ENCODE data around the gene GNLY.
"Not testable (repeated sequence)": the region's sequence is repeated elsewhere in the genome, so short reads cannot be mapped to it uniquely, and the experiment has no call there.

The GNLY gene

DNA sequence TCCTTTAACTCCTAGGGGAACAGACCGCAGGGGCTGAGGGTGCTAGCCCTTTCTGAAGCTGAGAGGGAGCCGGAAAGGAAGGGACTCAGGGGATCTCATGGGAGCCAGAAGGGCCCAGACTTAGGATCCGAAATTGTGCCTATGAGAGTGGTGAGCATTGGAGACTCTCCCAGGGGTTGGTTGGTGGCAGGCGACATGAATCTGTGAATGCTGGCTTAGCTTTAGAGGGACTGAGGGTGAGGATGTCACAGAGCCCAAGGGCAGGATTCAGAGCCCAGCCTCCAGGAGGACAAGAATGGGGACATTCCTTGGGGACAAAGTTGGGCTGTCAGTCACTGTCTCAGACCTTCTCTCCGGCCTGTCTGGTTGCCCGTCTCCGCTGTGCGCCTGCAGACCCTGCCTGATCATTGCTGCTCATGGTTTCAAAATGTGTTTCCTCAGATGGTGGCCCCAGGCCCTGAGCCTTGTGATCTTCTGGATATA is 17.5 kb downstream of the GNLY start:
- FAIRE-seq = no peak

DNA sequence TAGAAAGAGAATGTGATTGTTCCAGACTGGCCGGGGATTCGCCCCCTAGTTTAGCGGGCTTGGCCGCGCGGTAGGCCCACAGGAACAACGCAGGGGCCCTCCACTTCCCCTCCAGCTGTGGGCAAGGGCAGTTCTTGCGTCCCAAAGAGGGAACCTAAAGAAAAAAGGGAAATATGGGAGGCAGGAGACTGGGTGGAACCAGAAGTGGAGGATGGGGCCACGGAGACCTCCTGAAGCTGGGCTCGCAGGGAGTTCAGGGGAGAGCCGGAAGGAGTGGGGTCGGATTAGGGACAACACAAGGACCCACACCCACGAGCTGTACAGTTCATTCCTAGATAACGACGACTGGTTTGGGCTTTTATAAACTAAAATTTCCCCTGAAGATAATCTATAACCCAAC is 18.2 kb downstream of the GNLY start:
- FAIRE-seq = no peak

DNA sequence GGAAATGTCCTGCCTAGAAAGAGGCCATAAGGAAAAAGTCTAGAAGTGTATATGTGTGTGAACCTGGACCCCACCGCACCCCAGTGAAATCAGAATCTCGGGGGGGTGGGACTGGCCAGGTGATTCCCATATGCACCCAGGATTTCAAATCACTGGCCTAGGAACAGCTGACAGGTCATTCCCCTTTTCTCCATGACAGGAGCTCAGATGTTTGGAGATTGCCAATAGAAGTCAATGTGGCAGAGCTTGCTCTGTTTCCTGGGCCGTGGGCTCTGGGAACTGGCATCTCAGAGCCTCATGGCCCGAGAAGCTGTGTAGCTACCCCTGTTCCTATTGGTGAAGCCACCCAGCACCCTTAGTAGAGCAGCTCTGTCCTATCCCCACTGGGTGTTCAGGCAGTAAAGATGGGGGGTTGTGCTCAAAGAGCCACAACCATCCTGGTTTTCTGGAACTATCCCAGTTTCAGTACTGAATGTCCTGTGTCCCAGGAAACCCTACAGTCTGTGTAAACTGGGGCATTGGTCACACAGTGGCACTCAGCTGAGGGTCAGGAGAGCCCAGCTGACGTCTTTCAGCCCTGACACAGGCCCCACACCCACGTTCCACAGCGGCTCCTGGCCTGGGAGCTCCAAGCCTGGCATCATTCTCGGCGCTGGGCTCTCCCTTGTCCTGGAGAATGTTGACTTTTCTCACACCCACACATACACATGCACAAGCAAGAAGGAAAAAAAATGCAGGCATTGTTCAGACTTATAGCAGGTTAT is 18.9 kb downstream of the GNLY start:
- FAIRE-seq = no peak

DNA sequence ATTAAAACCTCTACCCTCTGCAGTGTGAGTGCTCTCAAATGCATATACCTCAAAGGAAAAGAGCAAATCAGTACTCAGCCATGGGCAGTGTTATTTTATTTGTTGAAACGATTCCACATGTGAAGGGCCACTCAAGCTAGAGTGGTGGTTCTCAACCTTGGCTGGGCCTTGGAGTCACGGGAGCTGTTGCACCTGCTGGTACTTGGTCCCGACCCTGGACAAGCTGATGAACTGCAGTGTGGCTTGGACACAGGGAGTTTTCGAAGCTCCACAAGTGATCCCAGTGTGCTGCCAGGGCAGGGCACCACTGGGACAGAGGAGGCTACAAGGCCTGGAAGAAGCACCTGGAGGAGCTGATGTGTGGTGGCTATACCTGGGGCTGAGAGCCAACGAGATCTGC is 19.7 kb downstream of the GNLY start:
- FAIRE-seq = no peak

DNA sequence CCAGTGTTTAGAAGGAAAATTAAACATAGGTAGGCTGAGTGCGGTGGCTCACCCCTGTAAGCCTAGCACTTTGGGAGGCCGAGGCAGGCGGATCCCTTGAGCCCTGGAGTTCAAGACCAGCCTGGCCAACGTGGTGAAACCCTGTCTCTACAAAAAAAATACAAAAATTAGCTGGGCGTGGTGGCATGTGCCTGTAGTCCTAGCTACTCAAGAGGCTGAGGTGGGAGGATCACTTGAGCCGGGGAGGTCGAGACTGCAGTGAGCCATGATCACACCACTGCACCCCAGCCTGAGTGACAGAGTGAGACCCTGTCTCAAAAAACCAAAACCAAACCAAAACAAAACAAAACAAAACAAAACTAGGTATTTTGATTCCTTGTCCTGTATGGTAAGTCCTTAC is 20.3 kb downstream of the GNLY start:
- FAIRE-seq = not testable (repeated sequence)

DNA sequence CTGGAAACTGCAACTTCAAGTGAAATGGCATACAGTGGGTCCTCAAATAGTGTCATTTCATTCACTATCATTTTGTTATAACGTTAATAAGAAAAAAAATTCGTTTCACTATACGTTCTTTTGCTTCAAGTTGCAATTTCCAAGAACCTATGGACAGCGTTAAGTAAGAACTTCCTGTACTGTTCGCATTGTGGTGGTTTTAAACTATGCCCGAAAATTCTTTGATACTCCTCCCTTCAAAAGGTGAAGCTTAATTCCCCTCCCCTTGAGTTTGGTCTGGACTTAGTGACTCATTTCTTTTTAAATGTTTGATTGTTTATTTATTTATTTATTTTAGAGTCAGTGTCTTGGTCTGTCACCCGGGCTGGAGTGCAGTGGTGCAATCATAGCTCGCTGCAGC is 20.7 kb downstream of the GNLY start:
- FAIRE-seq = no peak

DNA sequence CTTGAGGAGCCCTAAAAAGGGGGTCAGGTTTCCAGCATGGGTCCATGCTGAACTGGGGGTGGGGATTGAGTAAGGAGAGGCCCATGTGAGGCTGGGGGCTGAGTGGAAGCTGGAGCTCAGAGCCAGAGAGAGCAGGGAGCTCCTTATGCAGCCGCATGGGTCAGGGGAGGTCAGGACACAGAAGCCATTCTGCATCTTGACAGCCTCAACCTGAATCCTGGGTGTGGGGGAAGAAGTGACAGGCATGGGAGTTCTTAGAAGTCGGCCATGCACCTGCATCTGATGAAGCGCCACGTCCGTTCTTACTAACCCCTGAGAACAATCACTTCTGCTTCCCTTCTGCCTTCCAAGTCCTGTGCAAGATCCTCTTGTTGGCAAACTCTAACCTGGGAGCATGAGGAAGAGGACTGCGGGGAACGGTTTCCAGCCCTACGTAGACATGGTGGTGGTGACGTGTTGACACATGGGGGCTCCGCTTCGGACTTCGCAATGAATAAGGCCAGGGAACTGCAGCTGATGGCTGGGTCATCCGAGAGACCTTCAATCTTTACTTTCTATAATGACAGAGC is 22.3 kb downstream of the GNLY start:
- FAIRE-seq = no peak

DNA sequence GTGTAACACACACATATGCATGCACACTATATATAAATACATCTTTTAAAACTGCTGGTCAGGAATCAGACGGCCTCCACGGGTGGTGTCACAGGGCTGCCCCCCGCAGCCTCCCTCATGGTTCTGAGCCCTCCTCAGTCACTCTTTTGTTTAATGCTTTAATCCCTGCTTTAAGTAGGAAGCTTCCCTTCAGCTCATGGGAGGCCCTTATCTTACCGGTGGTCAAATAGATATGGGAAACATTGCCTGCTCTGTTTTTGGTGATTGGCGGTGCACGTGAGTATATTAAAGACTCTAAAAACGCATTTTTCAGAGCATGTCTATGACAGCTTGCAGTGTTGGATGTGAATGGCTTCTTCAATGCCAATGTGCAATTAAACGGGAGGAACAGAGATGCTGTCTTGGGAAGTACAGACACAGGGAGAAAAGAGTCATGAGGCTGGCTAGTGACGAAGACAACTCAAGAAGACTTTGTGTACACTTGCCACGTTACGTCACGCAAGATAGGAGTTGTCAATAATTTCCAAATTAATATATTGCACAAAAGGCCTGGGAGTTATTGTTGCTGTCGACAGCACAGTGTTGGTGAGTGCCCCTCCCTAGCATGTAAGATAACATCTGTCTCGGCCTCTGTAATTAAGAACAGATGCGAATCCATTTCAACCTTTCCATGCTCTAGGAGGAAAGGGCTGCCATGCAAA is 23.3 kb downstream of the GNLY start:
- no peak for FAIRE-seq

DNA sequence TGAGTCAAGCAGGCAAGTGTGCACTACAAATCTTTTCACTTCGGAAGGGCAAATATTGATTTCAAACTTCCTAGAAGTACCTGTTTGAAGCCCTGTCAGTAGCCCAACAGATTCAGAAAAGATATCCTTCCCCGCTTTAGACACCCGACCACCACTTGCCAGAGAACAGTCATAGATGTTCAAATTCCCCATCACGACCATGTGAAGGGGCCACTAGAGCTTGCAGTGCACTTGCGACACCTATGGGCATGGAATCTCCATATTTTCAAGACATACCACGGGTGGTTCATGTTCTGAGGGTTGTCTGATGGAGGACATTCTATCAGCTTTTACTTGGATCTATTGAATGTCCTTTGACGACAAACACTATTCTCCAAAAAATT is 23.8 kb downstream of the GNLY start:
- no peak for FAIRE-seq

DNA sequence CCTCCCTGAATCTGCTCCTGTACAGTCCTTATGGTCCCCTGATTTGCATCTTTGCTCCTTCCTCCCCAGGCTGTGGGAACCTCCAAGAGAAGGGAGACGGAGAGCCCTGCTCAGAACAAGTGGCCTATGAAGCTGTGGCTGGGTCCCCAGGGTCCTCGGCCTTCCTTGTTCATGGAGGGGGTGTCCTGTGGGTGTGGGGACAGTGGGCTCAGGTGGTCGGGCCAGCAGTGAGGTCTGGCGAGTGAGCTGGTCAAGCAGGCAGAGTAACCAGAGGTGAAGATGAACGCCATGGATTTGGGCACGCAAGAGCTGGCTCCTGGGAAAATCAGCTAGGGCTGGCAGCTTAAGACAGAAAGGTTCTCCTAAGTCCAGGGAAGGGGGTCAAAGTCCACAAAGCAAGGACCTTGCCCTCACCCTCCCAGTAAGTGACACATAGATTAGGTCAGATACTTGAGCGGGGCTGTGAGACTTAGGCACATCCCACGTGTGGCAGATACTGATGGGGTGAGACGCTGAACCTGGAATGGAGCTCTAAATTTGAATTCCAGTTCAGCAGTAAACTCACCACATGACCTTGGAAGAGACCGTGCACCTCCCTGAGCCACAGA is 24.8 kb downstream of the GNLY start:
- FAIRE-seq = no peak

DNA sequence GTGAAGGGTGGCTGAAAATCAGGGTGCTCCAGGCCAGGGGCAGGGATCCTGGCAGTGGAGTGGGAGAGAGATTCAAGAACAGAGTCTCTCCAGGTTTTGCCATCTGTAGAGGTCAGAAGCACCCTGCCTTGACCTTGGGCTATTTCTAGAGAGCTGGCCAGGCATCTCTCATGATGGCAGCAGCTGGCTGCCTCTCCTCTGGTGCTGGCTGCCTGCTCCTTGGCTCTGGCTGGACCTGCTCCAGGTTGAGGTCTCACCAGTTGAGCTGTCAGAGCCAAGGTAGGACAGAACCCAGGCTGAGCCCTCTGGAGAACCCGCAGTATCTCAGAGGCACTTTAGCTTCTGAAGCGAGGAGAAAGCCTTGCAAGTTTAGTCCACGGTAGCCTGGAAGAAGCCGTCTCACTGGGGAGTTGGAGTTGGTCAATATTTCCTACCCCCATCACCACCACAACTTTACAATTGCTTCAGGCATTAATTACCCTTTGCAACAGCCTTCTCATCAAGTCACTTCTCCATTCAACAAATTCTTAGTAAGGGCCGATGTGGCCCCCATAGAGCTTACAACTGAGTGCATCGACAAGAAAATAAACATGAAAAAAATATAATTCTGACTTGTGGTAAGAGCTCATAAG is 25.6 kb downstream of the GNLY start:
- no peak for FAIRE-seq

DNA sequence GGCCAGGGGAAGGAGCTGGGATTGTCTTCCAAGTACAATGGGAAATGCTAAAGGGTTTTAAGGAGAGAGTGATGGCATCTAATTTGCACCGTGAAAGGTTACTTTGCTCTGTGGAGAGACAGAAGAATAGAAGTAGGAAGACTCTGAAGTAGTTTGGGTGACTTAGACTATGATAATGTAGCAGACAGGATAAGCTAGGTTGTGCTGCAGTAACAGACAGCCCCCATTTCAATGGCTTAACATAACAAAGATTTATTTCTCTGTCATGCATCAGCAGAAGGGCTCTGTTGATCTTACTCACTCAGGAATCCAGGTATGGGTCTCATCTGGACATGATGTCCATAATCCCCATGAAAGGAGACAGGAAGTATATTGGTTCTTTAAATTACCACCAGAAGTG is 26.4 kb downstream of the GNLY start:
- no peak for FAIRE-seq

DNA sequence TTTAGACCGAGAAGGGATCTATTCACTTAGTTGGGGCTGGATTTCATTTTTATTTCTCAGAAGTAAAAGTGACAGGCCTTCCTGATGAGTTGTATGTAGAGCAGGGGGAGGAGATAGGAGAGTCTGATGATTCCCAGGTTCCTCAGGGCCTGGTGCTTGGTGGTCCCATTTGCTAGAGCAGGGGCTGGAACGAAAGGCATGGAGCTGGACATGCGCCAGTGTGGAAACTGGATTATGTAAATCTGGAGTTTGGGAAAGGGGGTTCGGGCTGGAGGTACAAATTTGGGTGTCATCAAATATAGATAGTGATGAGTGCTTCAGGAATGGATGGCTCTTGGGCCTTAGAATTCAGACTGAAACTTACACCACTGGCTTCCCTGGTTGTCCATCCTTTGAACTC is 27.5 kb downstream of the GNLY start:
- no peak for FAIRE-seq

DNA sequence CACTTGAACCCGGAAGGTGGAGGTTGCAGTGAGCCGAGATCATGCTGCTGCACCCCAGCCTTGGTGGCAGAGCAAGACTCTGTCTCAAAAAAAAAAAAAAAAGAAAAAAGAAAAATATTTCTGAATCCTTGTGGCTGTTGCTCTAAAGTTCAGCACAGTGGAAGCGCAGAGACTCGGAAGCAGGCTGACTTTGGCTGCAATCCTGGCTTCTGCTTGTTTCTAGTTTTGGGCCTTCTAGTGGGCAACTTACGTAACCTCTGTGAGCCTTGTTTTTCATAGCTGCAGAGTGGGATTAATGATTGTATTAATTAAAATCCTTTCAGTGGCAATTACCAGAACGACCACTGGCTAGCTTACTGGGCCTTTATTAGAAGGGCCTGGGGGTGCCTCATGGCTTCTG is 28.4 kb downstream of the GNLY start:
- no peak for FAIRE-seq

DNA sequence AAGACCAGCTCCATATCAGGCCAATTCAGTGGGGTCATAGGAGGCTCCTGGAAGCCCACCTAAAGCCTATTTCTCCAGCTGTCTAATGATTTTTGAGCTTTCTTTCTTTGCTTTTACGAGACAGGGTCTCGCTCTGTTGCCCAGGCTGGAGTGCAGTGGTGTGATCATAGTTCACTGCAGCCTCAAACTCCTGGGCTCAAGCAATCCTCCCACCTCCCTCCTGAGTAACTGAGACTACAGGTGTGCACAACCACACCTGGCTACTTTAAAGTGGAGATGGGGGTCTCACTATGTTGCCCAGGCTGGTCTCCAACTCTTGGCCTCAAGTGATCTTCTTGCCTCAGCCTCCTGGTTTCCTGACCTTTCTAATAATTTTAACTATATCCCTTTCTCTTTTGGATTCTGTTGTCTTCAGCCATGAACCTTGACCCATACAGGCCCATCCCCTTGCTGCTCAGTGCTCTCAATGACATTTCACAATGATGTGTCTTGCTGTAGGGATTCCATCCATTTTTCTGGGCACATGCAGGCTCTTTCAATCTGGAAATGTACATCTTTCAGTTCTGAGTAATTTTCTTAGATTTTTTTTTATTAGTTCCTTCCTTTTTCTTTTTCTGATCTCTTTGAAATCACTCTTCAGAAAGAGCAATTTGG is 29.7 kb downstream of the GNLY start:
- FAIRE-seq = no peak

DNA sequence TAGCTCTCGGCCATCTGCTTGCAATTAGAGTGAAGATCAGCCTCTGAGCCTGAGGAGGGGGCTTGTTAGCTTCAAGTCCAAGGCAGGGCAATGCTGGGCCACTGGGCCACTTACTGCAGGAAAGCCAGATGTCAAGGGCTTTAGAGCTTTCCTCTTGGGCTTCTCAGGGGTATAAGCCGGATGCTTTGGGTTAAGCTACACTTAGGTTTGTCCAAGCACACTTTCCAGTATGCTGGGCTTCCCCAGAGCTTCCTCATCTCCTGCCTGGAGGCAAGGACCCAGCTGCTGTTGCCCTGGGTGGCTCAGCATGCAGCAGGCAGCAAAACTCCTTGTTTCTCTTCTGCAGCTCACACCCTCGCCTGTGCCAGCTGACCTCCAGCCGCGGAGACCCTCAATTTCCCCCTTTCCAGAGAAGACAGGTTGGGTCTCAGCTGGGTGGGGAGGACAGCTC is 30.6 kb downstream of the GNLY start:
- FAIRE-seq = no peak

DNA sequence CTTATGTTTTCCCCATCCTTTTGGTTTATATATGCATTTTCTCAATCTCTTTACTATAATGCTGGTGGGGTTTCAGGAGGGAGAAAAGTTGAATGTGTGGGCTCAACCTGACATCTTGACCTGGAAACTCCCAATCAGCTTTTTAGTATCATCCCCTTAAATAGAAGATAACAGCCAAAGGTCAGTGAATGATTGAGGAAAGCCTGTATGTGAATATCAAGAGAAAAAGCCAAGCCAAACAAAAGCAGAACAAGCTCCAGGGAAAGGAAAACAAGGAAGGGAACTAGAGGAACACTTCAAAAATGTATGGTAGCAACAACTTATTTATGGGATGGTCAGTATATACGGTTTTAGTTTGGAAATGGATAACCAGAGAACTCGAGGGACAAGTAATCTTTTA is 31.3 kb downstream of the GNLY start:
- no peak for FAIRE-seq

DNA sequence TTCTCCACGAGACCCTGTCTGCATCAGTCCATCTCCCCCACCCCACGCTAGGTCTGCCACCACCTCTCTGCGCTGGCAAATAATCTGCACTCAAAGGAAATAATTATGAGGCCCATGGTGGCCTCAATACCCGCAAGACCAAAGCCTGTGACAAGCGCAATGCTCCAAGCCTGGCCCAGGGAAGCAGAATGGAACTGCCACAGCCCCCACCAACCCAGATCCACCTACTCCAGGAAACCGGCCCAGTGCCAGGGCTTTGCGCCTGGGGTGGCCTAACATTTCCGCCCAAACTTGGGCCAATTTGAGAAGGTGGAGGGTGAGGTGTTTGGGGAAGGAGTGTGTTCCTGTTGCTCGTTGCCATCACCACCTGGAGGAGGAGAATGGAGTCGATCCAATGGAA is 33.6 kb downstream of the GNLY start:
- FAIRE-seq = no peak

DNA sequence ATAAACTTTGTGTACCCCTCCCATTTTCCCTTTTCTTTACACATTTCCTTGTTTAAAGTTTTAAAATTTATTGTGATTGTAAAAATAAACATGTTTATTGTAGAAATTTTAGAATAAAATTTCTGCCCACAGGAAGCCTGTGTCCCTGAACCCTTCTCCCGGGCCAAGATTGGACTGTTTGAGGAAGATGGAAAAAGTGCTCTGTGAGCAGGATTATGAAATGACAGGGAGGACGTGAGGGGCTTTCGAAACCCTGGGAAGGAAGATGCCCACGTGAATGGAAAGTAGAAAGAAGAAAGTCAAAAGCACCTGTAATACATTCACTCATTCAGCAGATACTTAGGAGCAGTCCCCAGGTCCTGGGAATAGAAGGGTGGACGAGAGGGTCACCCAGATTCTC is 34.2 kb downstream of the GNLY start:
- FAIRE-seq = no peak

DNA sequence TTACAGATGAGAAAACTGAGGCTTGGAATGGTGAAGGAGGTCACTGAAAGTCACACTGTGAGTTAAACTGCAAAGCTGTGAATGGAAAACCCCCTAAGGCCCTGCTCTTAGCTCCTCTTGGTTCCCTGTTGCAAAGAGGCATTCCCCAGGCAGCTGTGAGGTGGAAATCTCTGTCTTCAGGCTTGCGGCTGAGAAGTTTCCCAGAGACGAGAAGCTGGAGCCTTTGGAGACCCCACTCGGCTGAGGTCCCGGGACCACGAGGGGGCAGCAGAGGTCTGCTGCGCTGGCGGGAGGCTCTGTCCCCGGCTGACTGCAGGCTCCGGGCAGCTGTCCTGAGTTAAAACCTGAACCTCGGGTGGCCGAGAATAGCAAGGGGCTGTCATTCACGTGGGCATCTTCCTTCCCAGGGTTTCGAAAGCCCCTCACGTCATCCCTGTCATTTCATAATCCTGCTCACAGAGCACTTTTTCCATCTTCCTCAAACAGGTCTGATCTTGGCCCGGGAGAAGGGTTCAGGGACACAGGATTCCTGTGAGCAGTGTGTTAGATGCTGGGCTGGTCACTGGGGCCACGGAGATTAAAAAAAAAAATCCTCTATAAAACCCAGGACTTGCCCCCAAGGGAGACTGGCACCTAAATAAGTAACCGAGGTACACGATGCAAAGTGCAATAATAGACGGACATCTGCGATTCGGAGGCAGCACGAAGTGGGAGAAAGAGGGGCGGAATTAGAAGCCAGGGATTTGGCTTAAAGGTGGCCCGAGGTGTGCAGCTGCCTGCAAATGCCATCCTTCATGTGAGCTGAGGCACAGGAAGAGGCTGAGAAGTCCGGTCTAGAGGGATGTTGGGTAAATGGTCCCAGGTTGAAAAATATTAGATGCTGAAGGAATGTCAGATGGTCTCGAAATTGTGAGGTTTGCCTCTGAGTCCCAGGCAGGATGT is 35.0 kb downstream of the GNLY start:
- peak; percentile 33 for FAIRE-seq

DNA sequence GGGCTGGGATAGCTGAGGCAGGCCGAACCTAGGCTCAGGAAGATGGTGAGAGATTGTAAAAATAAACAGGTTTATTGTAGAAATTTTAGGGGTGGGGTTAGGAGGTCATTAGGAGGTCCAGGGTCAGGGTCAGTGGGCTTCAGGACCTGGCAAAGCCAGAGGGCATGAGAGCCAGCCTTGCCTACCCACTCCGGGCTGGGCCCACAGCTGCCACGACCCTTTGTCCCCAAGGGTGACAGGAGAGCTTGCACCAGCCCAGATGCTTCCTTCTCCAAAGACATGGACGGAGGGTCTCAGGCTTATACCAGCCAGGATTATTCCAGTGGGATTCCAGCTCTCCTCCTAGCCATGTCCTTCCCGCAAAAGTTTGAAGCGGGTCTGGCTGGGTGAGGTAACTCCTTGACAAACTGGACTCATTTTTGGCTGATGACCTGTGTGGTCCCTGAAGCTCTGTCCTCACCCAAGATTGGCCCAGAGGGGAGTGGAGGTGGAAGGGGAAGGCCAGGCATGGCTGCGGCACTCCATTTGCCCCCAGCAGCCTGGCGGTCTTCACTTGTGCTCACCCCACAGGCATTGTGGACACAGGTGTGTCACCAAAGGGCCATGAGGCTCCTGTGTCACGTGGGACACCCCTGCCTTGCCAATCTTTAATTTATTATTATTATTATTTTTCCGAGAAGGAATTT is 35.8 kb downstream of the GNLY start:
- no peak for FAIRE-seq
